GM18498 (cell line): Measurements from ENCODE around the gene CYP4F11.
"Not testable (repeated sequence)": the region's sequence is repeated elsewhere in the genome, so short reads cannot be mapped to it uniquely, and the experiment has no call there.

Experiments
- ATAC-seq: cut with Tn5 transposase; IDR thresholded peaks from one replicate; pipeline ENCODE4 v1.9.1; 2021; ENCODE audit warnings: mild to moderate bottlenecking, moderate library complexity; ENCODE audit not compliant: unreplicated experiment

The CYP4F11 gene

GRCh38 chr19:15926484-15926883 lies 7.8 kb downstream of the CYP4F11 start:
- ATAC-seq: no peak

GRCh38 chr19:15923702-15924101 lies 10.6 kb downstream of the CYP4F11 start:
- no peak for ATAC-seq

DNA sequence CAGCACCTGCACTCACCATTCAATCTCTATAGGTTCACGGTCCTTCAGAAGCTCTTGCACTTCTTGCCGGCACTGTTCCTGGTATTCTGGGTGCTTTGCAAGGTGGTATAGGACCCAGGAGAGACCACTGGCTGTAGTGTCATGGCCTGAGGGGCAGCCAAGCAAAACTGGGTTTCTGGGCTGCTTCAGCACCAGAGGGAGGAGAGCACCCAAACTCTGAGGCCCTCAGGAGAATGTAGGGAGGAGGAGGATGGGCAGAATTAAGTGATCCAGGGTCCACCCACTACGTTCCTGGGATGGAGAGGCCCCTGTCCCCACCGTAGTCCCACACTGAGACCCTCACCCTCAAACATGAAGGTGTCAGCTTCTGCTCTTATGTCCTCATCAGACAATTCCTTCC lies 12.3 kb downstream of the CYP4F11 start:
- ATAC-seq: no peak

DNA sequence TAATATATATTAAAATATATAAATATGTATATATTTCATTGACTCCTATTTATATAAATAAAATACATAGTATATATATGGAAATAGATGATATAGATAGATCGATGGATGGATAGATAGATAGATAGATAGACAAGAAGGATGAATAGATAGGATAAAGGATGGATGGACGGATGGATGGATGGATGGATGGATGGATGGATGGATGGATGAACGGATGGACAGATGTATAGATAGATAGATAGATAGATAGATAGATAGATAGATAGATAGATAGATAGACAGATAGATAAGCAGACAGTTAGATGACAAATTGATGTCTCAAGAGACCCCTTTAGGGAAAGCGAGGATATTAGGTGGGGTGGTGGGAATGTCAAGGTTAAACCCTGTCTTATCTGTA lies 15.1 kb downstream of the CYP4F11 start:
- no peak for ATAC-seq

- ATAC-seq: no peak
Observed at GRCh38 chr19:15915109-15915508, 19.2 kb downstream of the CYP4F11 start.

GRCh38 chr19:15913830-15914229 lies 20.5 kb downstream of the CYP4F11 start:
- ATAC-seq: no peak

DNA sequence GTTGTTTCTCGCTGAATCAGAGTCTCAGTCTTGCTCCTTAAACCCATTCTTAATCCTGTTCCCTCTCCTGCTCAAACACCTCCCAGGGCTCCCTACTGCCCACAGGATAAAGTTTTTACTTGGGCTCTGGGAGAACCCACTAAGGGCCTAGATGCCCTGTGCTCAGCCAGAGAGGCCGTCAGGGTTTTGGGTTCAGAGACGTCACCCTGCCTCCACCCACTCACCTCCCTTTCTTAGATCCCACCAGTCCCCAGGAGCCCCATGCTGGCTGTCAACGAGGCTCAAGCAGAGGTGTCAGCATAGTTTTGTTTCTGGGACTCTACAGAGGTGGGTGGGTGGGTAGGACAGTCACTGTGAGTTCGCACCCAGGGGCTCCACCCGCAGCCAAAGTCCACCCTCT lies 20.9 kb downstream of the CYP4F11 start:
- ATAC-seq: no peak

GRCh38 chr19:15911599-15912235 lies 22.6 kb downstream of the CYP4F11 start:
- no peak for ATAC-seq

DNA sequence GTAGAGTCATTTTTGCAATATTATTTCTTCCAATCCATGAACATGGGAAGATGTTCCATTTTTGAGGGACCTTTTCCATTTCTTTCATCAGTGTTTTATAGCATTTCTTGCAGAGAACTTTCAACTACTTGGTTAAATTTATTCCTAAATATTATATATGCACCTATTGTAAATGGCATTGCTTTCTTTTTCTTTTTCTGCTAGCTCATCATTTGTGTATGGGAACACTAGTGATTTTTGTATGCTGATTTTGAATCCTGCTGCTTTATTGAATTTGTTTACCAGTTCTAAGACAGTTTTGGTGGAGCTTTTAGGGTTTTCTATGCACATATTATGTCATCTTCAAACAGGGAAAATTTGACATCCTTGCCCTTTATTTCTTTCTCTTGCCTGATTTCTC lies 29.3 kb downstream of the CYP4F11 start:
- ATAC-seq: no peak

- ATAC-seq: not testable (repeated sequence)
Observed at GRCh38 chr19:15902898-15903297, 31.4 kb downstream of the CYP4F11 start.

- ATAC-seq: no peak
Observed at GRCh38 chr19:15902254-15902653, 32.1 kb downstream of the CYP4F11 start.

GRCh38 chr19:15900504-15900903 lies 33.8 kb downstream of the CYP4F11 start:
- no peak for ATAC-seq

DNA sequence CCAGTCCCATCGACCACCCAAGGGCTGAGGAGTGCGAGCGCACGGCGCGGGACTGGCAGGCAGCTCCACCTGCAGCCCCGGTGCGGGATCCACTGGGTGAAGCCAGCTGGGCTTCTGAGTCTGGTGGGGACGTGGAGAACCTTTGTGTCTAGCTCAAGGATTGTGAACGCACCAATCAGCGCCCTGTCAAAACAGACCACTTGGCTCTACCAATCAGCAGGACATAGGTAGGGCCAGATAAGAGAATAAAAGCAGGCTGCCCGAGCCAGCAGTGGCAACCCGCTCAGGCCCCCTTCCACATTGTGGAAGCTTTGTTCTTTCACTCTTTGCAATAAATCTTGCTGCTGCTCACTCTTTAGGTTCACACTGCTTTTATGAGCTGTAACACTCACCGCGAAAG lies 34.3 kb downstream of the CYP4F11 start:
- ATAC-seq: not testable (repeated sequence)

GRCh38 chr19:15899561-15899960 lies 34.8 kb downstream of the CYP4F11 start:
- not testable (repeated sequence) for ATAC-seq

DNA sequence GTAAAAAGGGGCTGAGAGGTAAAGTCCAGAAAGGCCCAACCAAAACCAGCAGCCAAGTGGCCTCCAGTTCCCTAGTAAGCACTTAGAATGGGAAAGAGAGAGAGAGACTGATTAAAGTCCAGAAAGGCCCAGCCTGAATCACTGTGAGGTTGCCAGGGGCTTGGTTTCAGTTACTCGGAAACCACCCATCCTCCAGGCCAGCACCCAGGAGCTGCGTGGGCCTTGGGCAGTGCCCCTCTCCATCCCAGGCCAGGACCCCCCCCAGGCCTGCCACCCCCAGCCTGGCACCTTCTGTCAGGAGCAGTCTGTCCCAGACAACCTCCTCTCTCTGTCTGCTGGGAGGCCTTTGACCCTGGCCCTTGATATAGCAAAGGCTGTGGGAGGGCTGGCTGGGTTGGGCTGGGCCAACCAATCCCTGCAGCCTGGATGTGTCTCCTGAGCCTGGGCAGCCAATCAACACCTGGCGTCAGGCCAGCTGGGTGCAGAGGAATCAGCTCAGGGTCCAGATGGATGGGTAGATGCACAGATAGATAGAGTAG lies 36.5 kb downstream of the CYP4F11 start, which contains the start of gene CYP4F2:
CYP4F2 (minus strand) TSS at position 337 of the 539 bp plus-strand sequence. CDS start 463 bp downstream, outside the sequence.
- no peak for ATAC-seq

DNA sequence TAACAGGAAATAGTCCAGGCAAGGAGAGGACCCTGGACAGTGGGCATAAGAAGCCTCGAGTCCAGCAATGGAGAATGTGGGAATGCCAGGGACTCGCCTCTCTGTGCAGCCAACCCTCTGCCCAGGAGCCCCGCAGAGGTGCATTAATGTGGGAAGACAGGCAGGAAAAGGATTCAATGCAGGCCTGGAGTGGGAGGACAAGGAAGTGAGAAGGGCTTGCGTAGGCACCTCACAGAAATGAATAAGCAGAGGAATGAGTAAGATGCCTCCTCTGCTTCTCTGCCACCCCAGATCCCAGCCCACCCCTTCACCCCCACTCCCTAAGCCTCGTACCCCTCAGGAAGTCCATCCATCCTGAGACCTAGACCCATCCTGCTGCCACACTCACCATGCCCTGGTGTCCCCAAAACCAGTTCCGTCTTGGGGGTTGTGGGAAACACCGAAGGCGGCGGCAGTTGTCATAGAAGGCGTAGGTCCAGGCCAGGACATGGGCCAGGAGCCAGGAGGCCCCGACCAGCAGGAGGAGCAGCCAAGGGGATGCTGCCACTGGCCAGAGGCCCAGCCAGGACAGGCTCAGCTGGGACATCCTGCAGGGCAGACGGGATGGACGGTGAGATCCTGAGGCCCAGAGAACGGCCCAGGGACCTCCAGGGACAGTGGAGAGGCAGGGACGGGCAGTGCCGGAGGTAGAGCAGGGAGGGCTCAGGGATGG lies 37.1 kb downstream of the CYP4F11 start:
- no peak for ATAC-seq

DNA sequence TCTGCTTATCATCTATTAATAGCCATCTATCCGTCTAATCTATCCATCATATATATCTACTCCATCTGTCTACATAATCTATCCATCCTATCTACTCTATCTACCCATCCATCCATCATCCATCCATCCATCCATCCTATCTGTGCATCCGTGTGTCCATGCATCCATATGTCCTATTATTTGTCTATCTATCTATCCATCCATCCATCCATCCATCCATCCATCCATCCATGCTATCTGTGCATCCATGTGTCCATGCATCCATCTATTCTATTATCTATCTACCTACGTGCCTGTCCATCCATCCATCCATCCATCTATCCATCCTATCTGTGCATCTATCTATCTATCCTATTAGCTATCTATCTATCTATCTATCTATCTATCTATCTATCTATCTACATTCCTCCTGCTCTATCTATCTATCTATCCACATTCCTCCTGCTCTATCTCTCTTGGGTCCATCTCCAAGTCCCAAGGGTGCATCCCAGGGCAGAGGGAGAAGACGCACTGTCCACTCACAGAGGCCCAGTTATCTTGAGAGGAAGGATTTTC lies 38.4 kb downstream of the CYP4F11 start:
- no peak for ATAC-seq

- ATAC-seq: no peak
Observed at GRCh38 chr19:15894359-15894758, 40.0 kb downstream of the CYP4F11 start.

DNA sequence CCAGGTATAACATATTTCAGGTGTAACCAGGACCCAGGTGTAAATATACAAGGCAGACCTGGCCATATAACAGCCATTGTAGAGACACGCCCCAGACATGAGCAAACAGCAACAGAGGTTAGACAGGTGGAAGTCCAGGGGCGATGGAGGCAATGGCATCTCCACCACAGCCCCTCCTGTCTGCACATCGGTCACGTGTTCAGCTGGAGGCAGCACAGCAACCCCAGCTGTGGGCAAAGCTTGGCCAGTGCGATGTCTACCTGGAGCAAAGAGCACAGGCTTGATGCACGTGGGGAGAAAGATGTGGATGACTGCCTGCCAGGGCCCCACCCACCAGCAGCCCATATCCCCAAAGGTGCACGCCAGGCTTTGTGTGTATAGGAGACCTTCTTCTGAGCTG lies 40.9 kb downstream of the CYP4F11 start:
- no peak for ATAC-seq

- ATAC-seq: no peak
Observed at GRCh38 chr19:15892012-15892411, 42.3 kb downstream of the CYP4F11 start.

DNA sequence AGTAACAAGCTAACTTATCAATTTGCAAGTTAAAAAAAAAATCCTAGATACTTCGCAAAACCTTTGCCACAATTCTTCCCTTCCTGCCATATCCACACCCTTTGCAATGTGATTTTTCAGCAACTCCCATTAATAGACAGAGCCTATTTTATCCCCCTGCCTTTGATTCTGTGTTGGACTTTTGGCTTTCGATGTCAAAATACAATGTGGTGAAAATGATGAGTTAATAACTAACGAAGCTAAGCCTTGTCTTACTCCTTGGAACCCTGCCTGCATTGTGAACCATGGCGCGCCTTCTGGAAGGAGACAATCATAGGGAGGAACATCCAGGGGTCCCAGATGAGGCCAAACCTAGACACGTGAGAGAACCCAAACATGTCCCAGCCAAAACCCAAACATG lies 42.9 kb downstream of the CYP4F11 start:
- no peak for ATAC-seq

GRCh38 chr19:15889339-15889738 lies 45.0 kb downstream of the CYP4F11 start:
- ATAC-seq: not testable (repeated sequence)
